Brain microvascular endothelial cell (primary cell): ENCODE data around the gene KANSL3.

ENCODE experiments used
- DNase-seq: peaks from one replicate; pipeline ENCODE4 v3.0.0-alpha.2; 2020
- H3K27ac ChIP-seq: fragments of 250-450 bp; sonication (Bioruptor Pico); 2 replicates; pipeline ENCODE4 v1.5.1; 2020; ENCODE audit warnings: mild to moderate bottlenecking, moderate library complexity
- H3K27me3 ChIP-seq: fragments of 250-450 bp; sonication (Bioruptor Pico); replicated peaks from 2 replicates; pipeline ENCODE4 v1.5.1; 2020; ENCODE audit warnings: mild to moderate bottlenecking
- H3K36me3 ChIP-seq: fragments of 250-450 bp; sonication (Bioruptor Pico); replicated peaks from 2 replicates; pipeline ENCODE4 v1.5.1; 2020; ENCODE audit warnings: mild to moderate bottlenecking
- H3K4me3 ChIP-seq: 2 replicates; pipeline ENCODE4 v1.5.1; 2011; ENCODE audit warnings: low read depth, mild to moderate bottlenecking, control low read depth, low read length, moderate library complexity
- CTCF ChIP-seq: IDR thresholded peaks from 2 replicates; pipeline ENCODE4 v1.5.1; 2011; ENCODE audit warnings: low read depth, mild to moderate bottlenecking, moderate library complexity, low read length, control low read depth, inconsistent platforms; ENCODE audit errors: missing control alignments
- in situ Hi-C: cut with HindIII; loops from 2 replicates; pipeline ENCODE4 v1.10.0; 2017; ENCODE audit warnings: low sequenced_read_pairs, low pct_ligation_motif_present

Gene KANSL3

GRCh38 chr2:96552315-96553175, 85.6 kb downstream of the KANSL3 start:
- DNase-seq: no peak
- Histone ChIP-seq H3K27me3 (no peaks in the 10 kb centered on the region), H3K4me3 (no peak overlapping the region), H3K36me3 (peaks cover 24% of the 10 kb centered on the region), H3K27ac (no peak overlapping the region)
- no peak for TF ChIP-seq CTCF
- in situ Hi-C loops: no loop called here

- H3K27ac ChIP-seq: no peak overlapping the region
- H3K4me3 ChIP-seq: no peak overlapping the region
- TF ChIP-seq CTCF: no peak
- peaks cover 24% of the 10 kb centered on the region for H3K36me3 ChIP-seq
- in situ Hi-C loops: no loop called here
- no peak for DNase-seq
- H3K27me3 ChIP-seq: no peaks in the 10 kb centered on the region
These were observed 86.4 kb downstream of the KANSL3 start for GRCh38 chr2:96551605-96552314.

- H3K4me3 ChIP-seq: no peak overlapping the region
- no peak for DNase-seq
- H3K27ac ChIP-seq: no peak overlapping the region
- in situ Hi-C loops: no loop called here
- H3K27me3 ChIP-seq: no peaks in the 10 kb centered on the region
- no peak for TF ChIP-seq CTCF
- H3K36me3 ChIP-seq: peaks cover 24% of the 10 kb centered on the region
These were observed 87.1 kb downstream of the KANSL3 start for GRCh38 chr2:96550787-96551604.

GRCh38 chr2:96549967-96550786, 87.9 kb downstream of the KANSL3 start:
- H3K4me3 ChIP-seq: no peak overlapping the region
- H3K36me3 ChIP-seq: peaks cover 24% of the 10 kb centered on the region
- H3K27me3 ChIP-seq: no peaks in the 10 kb centered on the region
- no peak overlapping the region for H3K27ac ChIP-seq
- DNase-seq: no peak
- in situ Hi-C loops: no loop called here
- TF ChIP-seq CTCF: peak; percentile 22

- no peak overlapping the region for H3K4me3 ChIP-seq
- no peaks in the 10 kb centered on the region for H3K27me3 ChIP-seq
- H3K27ac ChIP-seq: no peak overlapping the region
- TF ChIP-seq CTCF: no peak
- in situ Hi-C loops: no loop called here
- H3K36me3 ChIP-seq: peaks cover 24% of the 10 kb centered on the region
- no peak for DNase-seq
These were observed 88.7 kb downstream of the KANSL3 start for GRCh38 chr2:96549466-96549785.
